ENCODE measurements around the gene JAKMIP1.

The JAKMIP1 gene

GRCh38 chr4:5990446-5991160 lies 209.7 kb downstream of the JAKMIP1 start:
- no peak overlapping the region for H3K27ac Mint-ChIP-seq
- no peaks in the 10 kb centered on the region for H3K36me3 Mint-ChIP-seq (ENCODE audit: low read depth)
- no peak for DNase-seq
- H3K27me3 Mint-ChIP-seq (ENCODE audit: low read depth, poor library complexity): peaks cover 22% of the 10 kb centered on the region
- H3K4me3 Mint-ChIP-seq: no peak overlapping the region
- no peak for TF ChIP-seq CTCF (IDR thresholded peaks at IDR 0.05)
- H3K4me1 Mint-ChIP-seq: no peaks in the 10 kb centered on the region
- H3K9me3 Mint-ChIP-seq: peaks cover 6% of the 10 kb centered on the region

DNA sequence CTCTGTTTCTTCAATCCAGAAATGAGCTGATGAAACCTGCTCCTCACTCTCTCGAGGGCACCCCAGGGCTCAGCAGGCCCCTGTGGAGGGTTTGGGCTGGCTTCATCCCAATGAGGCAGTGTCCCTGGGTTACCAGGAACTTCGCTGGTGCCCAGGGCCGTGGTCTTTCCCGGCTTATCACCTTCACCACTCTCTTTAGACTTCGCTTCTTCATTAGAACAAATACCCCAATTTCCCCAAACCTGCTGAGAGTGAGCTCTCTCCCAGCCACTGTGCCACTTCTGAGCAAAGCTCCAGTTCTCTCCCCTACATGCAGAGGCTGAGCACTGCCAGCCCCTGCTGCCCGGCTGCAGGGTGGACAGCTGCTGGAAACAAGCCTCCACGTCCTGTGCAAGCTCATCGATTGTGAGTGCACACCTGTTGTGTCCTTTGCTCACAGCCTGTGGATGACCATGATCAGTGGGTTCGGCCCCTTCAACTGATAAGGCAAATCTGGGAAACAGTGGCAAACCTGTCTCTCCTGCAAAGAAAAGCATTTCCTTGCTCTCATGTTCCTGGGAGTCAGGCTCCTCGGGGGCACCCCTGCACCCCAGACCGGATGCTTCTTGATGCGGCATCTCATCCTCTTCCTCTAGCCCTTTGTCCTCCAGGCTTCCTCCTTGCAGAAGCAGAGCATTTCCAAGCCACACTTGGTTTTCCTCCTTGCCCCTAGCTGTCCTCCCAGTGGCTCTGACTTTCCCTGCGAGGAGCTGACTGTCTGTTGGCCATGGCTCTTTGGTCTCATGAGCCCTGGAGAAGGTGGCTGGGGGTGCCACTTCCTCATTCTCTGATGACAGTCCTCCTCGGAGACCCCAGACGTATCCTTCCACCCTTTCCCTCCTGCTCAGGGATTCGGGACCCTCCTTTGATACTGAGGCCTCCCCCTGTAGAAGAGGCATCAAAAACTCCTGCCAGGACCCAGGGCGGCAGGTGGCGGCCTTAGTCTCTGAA lies 210.8 kb downstream of the JAKMIP1 start:
- Mint-ChIP-seq H3K27ac (no peak overlapping the region), H3K36me3 (ENCODE audit: low read depth) (peaks cover 6% of the 10 kb centered on the region), H3K4me3 (no peak overlapping the region), H3K27me3 (ENCODE audit: low read depth, poor library complexity) (peaks cover 24% of the 10 kb centered on the region), H3K4me1 (no peaks in the 10 kb centered on the region), H3K9me3 (peaks cover 15% of the 10 kb centered on the region)
- no peak for DNase-seq
- no peak for TF ChIP-seq CTCF (IDR thresholded peaks at IDR 0.05)

- H3K27ac Mint-ChIP-seq: no peak overlapping the region
- H3K27me3 Mint-ChIP-seq (ENCODE audit: low read depth, poor library complexity): peaks cover 27% of the 10 kb centered on the region
- DNase-seq: no peak
- no peaks in the 10 kb centered on the region for H3K4me1 Mint-ChIP-seq
- no peak for TF ChIP-seq CTCF (IDR thresholded peaks at IDR 0.05)
- peaks cover 28% of the 10 kb centered on the region for H3K9me3 Mint-ChIP-seq
- H3K4me3 Mint-ChIP-seq: no peak overlapping the region
- H3K36me3 Mint-ChIP-seq (ENCODE audit: low read depth): peaks cover 6% of the 10 kb centered on the region
Measured at GRCh38 chr4:5988086-5988845, 212.1 kb downstream of the JAKMIP1 start.

GRCh38 chr4:5984843-5985242 lies 215.5 kb downstream of the JAKMIP1 start:
- peaks cover 6% of the 10 kb centered on the region for H3K36me3 Mint-ChIP-seq (ENCODE audit: low read depth)
- H3K4me1 Mint-ChIP-seq: no peaks in the 10 kb centered on the region
- peaks cover 38% of the 10 kb centered on the region for H3K9me3 Mint-ChIP-seq
- peaks cover 44% of the 10 kb centered on the region for H3K27me3 Mint-ChIP-seq (ENCODE audit: low read depth, poor library complexity)
- no peak overlapping the region for H3K27ac Mint-ChIP-seq
- no peak for TF ChIP-seq CTCF (IDR thresholded peaks at IDR 0.05)
- DNase-seq: no peak
- no peak overlapping the region for H3K4me3 Mint-ChIP-seq

DNA sequence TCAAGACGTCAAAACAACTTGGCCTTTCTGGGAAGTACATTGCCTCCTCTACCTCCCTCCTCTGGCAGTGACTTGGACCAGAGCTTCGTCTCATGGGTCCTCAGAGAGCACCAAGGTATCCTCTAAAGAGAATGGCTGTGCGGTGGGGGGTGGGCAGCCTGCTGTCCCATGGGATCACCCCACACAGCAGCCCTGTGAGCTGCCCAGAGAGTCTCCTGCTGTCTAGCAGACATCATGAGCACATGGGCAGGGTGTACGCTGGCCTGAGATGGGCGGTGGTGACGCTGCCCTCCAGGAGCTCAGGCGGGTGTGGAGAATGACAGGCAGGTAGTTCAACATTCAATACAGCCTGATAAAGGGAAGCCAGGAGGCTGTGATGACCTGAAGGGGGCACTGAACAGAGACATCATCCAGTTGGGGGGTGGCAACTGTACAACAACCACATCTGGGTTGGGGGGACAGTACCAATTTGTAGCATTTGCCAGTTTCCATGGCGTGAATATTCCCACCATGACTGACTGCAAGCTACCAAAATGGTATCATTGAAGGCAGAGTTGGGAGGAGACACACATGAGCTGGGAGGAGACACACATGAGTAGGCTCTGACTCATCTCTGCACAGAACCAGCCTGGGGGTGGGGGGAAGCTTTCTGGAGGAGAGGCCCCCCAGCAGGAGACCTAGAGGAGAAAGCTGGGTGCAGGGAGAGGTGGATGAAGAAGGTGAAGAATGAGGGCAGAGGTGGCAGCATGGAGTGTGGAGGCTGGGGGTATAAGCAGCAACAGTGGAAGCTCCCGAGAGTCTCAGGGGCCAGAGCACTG lies 218.0 kb downstream of the JAKMIP1 start:
- Mint-ChIP-seq H3K27ac (no peak overlapping the region), H3K4me1 (no peaks in the 10 kb centered on the region), H3K36me3 (ENCODE audit: low read depth) (peaks cover 6% of the 10 kb centered on the region), H3K27me3 (ENCODE audit: low read depth, poor library complexity) (peaks cover 44% of the 10 kb centered on the region), H3K4me3 (no peak overlapping the region), H3K9me3 (peaks cover 38% of the 10 kb centered on the region)
- TF ChIP-seq CTCF (IDR thresholded peaks at IDR 0.05): no peak
- no peak for DNase-seq
